ENCODE measurements around the gene GNAT1. TPM values are rescaled to one million over a fixed set of nuclear protein-coding genes. Genes with fewer than 3 reads are reported as not detected.
A peak's percentile ranks its signal among the peaks of the same experiment; 100 is the strongest.

The GNAT1 gene
- under 0.01 TPM in 1 of 2 replicates, not detected in the other for total RNA-seq

DNA sequence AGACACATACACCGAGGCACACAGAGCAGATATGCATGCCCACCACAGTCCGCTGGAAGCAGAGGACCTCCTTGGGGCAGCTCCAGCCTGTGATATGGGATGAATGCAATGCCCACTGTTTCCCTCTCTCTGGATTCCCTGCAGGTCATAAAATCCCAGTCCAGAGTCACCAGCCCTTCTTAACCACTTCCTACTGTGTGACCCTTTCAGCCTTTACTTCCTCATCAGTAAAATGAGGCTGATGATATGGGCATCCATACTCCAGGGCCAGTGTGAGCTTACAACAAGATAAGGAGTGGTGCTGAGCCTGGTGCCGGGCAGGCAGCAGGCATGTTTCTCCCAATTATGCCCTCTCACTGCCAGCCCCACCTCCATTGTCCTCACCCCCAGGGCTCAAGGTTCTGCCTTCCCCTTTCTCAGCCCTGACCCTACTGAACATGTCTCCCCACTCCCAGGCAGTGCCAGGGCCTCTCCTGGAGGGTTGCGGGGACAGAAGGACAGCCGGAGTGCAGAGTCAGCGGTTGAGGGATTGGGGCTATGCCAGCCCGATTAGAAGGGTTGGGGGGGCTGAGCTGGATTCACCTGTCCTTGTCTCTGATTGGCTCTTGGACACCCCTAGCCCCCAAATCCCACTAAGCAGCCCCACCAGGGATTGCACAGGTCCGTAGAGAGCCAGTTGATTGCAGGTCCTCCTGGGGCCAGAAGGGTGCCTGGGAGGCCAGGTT lies at the start of gene GNAT1:
Gene GNAT1, plus strand, starts transcription at position 675 of the 725 bp plus-strand sequence. CDS start 116 bp downstream, outside the sequence.
- no peak for DNase-seq (ENCODE audit: low read depth in 2 of 2)

GRCh38 chr3:50146316-50146901 lies 45.0 kb upstream of the GNAT1 start:
- DNase-seq (ENCODE audit: low read depth in 2 of 2) = no peak

DNA sequence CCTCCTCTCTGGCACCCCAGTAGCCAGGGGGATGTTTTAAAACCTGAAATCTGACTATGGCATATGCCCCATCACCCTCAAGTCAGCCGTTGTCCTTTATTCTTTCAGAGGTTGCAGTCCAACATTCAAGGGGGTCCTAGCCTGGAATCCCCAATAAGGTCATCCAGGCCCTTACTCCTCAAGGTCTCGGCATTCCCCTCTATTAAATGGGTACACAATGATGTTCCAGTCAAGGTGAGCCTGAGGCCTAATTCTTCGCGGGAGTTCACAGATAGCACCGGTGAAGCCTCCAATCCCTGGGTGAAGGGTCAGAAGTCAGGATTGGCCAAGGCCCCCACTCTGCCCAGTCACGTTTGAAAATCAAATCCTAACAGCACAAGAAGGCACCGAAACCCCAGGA lies 44.4 kb upstream of the GNAT1 start:
- DNase-seq (ENCODE audit: low read depth in 2 of 2) = no peak

DNA sequence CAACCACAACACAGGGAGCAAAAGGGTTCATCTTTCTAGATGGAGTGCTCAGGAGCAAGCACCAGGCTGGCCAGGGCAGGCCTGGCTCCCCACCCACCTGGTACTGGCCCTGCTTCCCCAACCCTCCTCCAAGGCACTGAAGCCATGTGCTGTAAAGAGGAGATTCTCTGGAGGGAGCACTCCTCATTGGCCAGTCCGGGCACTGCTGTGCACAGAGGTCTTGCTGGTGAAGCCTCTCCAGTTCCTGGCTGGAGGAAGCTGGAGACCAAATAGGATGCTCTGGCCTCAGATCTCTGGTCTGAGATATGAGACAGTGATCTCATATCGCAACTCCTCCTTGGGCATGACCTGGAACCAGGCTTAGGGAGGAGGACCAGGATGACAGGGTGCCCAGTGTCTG lies 44.0 kb upstream of the GNAT1 start:
- DNase-seq (ENCODE audit: low read depth in 2 of 2) = no peak

- no peak for DNase-seq (ENCODE audit: low read depth in 2 of 2)
These were observed 43.5 kb upstream of the GNAT1 start for GRCh38 chr3:50147861-50148260.

- DNase-seq (ENCODE audit: low read depth in 2 of 2) = no peak
These were observed 41.0 kb upstream of the GNAT1 start for GRCh38 chr3:50150404-50150750.

DNA sequence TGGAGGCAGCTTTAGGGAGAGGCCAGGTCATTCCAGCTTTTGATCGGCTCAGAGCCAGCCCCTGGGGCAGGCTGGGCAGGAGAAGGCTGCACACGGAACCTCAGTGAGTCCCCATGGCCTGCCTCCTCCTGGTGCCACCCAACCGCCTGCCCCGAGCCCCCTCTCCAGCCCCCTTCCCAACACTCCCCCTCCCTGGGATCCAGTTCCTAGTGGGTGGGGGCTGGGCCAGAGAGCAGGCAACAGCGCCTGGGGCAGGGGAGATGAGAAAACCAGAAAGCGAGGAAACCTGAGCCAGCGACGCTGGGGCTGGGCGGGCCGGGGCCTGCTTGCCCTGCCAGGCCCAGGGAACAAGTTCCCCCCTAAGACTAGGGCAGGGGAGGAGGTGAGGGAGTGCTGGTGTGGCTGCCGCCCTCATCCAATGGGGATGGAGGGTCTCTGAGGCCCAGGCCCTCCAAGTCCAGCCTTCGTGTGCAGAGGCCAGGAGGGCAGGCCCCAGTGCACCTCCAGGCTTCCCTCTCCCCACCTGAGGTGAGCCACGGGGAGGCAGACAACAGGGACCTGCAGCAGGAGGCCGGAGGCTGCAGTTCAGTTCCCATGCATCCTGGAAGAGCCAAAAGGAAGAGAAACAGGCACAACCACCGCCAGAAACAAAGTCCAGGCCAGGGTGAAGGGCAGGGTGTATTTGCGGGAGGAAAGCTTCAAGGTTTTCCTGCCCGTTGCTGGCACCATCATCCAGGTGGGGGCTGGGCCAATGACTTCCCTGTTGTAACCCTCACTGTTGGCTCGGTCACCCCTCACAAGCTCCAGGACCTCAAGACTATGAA lies 40.3 kb upstream of the GNAT1 start:
- DNase-seq (ENCODE audit: low read depth in 2 of 2) = no peak

DNA sequence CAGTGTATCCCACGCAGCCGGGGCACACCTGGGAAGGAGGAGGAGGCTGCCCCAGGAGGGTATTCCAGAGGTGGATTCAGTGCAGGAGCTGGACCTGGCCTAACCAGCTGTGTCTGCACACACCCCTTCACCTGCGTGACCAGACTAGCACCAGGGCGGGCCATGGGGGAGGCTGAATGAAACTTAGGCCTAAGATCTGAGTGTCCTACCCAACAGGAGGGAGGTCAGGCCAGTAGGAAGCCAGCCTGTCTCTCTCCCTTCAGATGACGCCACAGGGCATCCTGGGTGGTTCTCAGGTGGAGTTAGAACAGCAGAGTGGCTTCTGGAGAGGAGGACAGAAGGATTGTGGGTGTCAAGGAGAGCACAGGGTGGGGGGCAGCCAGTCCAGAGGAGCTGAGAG lies 39.7 kb upstream of the GNAT1 start:
- DNase-seq (ENCODE audit: low read depth in 2 of 2) = no peak

DNA sequence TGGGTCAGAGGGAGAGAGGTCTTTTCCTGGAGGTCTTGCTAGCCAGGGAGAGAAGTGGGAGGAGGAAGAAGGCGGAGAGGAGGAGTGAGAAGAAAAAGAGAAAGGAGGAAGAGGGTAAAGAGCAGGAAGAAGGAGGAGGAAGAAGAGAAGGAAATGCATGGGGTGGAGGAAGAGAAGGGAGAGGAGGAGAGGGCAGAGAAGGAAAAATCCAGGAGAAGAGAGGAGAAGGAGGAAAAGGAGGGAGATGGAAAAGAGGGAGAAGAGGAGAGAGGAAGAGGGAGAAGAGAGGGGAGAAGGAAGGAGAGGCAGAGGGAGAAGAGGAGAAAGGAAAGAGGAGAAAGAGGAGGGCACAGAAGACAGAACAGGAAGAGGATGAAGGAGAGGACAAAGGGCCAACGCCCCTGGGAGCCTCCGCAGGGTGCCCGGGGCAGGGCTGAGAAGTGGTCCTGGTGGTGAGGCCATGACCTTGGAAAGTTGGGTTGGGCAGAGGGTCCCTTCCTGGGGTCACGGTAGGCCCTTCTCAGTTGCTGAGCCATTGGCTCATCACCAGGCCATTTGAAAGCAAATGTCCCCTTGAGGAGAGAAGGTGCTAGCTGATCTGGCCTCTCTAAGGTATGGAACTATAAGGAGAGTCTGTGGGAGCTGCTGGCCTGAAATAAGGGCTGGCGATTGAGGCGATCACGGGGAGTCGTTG lies 37.5 kb upstream of the GNAT1 start:
- no peak for DNase-seq (ENCODE audit: low read depth in 2 of 2)

- DNase-seq (ENCODE audit: low read depth in 2 of 2) = peak in 1 of 2 donors; percentile 41
These were observed 37.0 kb upstream of the GNAT1 start for GRCh38 chr3:50154476-50154839.

GRCh38 chr3:50154840-50155490 lies 36.4 kb upstream of the GNAT1 start, which contains the start of gene SEMA3F:
Gene SEMA3F (plus strand): TSS chr3:50155324. CDS start chr3:50159623, 4,299 bp downstream.
- peak in 1 of 2 donors; percentile 84 for DNase-seq (ENCODE audit: low read depth in 2 of 2)

- DNase-seq (ENCODE audit: low read depth in 2 of 2) = no peak
These were observed 35.9 kb upstream of the GNAT1 start for GRCh38 chr3:50155491-50155878.

DNA sequence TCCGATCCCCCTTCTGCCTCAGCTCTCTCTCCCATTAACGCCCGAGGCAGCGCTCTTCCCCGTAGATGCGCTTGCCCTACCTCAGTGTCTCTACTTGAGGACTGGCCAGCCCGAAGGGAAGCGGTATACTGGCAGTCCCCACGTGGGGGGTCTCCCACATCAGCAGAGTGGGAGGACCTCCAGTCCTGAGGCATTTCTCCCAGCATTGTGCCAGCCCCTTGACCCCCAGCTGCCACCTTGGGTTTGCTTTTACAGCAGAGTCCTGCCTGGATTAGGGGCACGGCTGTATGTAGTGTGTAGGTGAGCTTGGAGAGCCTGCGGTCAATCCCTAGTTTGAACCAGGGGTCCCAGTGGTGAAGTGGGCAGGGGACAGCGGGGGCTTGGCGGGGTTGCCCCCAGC lies 35.5 kb upstream of the GNAT1 start:
- DNase-seq (ENCODE audit: low read depth in 2 of 2) = no peak

DNA sequence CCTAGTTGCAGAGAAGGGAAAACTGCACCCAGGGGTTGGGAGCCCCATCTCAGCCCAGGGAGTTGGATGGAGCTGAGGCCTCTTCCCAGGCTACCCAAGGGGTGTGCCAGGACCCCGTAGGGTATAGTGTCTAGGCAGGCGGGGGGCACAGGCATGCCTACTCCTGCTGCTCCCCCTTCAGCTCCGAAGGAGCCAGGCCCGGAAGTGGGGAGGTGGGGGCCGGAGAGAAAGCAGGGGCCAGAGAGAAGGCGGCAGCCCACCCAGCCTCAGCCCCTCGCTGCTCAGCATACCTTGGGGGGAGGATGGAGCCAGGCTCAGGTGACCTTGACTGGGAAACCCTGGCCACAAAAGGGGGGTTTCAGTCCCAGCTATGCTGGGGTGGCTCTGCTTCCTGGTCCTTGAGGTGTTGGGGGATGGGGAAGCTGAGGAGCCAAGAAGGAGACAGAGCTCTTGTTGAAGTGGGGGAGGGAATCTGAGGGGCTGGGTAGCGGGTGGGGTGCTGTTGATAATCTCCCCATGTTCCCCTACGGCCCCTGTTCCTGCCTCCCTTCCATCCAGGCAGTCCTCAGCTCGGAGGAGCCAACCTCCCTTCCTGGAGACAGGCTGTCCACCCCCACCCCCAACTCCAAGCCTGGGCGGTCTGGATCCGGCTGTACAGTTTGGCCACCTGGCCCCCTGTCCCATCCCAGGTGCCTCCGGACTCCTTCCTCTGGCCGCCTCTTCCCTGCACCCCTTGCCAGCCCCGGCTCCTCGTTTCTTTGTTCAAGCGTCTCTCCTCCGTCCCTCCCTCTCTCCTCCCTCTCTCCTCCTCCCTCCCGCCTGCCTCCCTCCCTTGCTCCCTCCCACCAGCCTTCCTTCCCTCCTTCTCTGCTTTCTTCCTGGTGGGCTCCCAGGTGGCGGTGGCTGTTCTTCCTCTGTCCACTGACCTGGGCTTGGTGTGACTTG lies 34.6 kb upstream of the GNAT1 start:
- no peak for DNase-seq (ENCODE audit: low read depth in 2 of 2)

DNA sequence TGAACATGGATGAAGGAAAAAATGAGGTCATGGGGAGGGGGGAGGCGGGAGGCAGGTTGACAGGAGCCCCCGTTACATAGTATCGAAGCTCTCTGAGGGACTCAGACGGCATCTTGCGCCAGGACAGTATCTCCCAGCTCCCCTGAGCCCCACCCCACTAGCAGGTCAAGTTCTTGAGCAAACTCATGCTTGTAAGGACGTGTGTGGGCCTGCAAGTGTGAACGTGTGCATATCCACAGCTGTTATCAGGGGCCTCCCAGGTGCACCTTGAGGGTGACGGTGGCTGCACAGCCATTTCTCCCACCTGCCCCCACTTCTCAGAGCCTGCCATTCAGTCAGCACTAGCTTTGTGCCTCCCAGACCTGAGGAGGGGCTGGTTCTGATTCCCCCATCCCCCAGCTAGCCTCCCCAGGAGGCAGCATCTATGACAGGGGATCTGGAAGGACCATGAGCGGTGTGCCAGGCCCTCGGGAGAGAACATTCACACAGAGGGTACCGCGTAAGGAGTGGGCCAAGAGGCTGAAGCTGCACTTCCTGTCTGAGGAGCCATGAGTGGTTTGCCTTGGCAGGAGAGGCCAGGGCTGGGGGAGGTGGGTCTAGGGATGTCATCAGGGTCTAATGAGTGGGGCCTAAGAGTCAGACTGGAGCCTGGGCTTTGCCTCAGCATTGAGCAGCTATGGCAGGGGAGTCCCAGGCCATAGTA lies 33.4 kb upstream of the GNAT1 start:
- DNase-seq (ENCODE audit: low read depth in 2 of 2) = peak in 1 of 2 donors; percentile 54

DNA sequence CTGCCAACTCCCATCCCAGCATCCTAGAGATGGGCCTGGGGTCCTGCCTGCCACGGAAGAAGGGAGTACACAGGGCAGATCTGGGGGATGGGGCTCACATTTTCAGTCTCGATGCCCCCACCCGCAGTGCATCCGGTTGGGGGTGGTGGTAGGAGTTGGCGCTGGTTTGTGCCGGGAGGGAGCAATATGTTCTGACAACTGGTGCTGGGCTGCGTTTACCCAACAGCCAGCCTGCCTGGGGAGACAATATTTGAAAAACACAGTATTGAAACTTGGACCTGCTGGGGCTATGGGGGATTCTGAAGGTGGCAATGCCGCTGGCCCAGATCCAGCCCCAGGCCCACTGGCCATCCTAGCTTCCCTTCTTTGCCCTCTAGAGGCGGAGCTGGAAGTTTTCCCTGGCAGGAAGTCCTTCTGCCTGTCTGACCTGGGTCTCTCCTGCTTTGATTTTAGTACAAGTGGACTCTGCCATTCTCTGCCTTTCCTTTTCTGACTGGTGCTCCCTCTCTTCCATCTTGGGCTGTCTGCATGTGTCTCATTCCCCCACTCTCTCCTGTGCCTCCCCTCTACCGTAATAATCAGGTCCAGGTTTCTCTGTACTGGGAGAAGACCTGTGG lies 32.8 kb upstream of the GNAT1 start:
- no peak for DNase-seq (ENCODE audit: low read depth in 2 of 2)

DNA sequence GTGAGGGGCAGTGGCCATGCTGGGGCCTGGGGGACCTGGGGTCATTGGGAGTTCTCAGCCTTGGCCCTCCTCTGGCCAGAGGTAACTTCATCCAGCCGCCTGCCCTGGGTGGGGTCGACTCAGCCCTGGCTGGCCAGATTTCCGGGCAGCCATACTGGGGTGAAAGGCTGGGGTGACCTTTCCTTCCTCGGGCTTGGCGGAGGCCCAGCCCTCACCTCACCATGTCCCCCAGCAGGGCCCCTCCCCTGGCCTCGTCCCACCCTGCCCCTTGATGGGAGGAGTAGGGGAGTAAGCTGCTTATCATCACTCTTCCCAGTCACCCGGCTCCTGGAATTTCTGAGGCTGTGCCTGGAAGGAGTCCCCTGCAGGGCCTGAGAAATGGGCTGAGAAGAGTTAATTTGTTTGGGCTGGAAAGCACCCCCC lies 30.8 kb upstream of the GNAT1 start:
- no peak for DNase-seq (ENCODE audit: low read depth in 2 of 2)

- DNase-seq (ENCODE audit: low read depth in 2 of 2) = no peak
These were observed 30.1 kb upstream of the GNAT1 start for GRCh38 chr3:50161320-50161719.
